Hepatocyte (in vitro differentiated cells): ENCODE data around the gene C19orf67. TPM values are rescaled to one million over a fixed set of nuclear protein-coding genes. Genes with fewer than 3 reads are reported as not detected.

Experiments
- DNase-seq: peaks from one replicate; pipeline ENCODE4 v3.0.0-alpha.2; 2016; ENCODE audit warnings: low spot score
- H2AFZ ChIP-seq: fragments of 200-600 bp; sonication (generic); 2 replicates; pipeline ENCODE4 v1.6.0; 2016; ENCODE audit warnings: antibody characterized with exemption, mild to moderate bottlenecking
- H3K27ac ChIP-seq: fragments of 200-600 bp; sonication (generic); 2 replicates; pipeline ENCODE4 v1.5.1; 2016; ENCODE audit warnings: mild to moderate bottlenecking
- H3K27me3 ChIP-seq: fragments of 200-600 bp; sonication (generic); 2 replicates; pipeline ENCODE4 v1.6.1; 2016
- H3K36me3 ChIP-seq: fragments of 200-600 bp; sonication (generic); replicated peaks from 2 replicates; pipeline ENCODE4 v1.5.1; 2016; ENCODE audit warnings: low read depth; ENCODE audit not compliant: insufficient read depth
- H3K4me1 ChIP-seq: fragments of 200-600 bp; sonication (generic); 2 replicates; pipeline ENCODE4 v1.5.1; 2016; ENCODE audit warnings: mild to moderate bottlenecking, moderate library complexity; ENCODE audit not compliant: insufficient read depth
- H3K4me2 ChIP-seq: fragments of 200-600 bp; sonication (generic); 2 replicates; pipeline ENCODE4 v1.6.0; 2016
- H3K4me3 ChIP-seq: fragments of 200-600 bp; sonication (generic); 2 replicates; pipeline ENCODE4 v1.5.1; 2016; ENCODE audit warnings: mild to moderate bottlenecking
- H3K79me2 ChIP-seq: fragments of 200-600 bp; sonication (generic); 2 replicates; pipeline ENCODE4 v1.6.0; 2017; ENCODE audit warnings: mild to moderate bottlenecking
- H3K9me2 ChIP-seq: fragments of 200-600 bp; sonication (generic); replicated peaks from 2 replicates; pipeline ENCODE4 v1.6.0; 2017; ENCODE audit warnings: mild to moderate bottlenecking; ENCODE audit not compliant: insufficient read depth
- H3K9me3 ChIP-seq: fragments of 200-600 bp; sonication (generic); 2 replicates; pipeline ENCODE4 v1.5.1; 2016; ENCODE audit warnings: low read depth, mild to moderate bottlenecking
- H4K20me1 ChIP-seq: fragments of 200-600 bp; sonication (generic); 2 replicates; pipeline ENCODE4 v1.6.0; 2016; ENCODE audit warnings: mild to moderate bottlenecking; ENCODE audit not compliant: insufficient read depth, poor library complexity, severe bottlenecking
- CTCF ChIP-seq: fragments of 200-600 bp; sonication (generic); IDR thresholded peaks from 2 replicates; pipeline ENCODE4 v1.5.1; 2016; ENCODE audit warnings: antibody characterized with exemption, mild to moderate bottlenecking; ENCODE audit not compliant: poor library complexity
- EZH2 ChIP-seq: fragments of 200-600 bp; sonication (generic); IDR thresholded peaks from 2 replicates; pipeline ENCODE4 v1.6.1; 2016; ENCODE audit warnings: antibody characterized with exemption, mild to moderate bottlenecking, borderline replicate concordance
- EZH2phosphoT487 ChIP-seq: fragments of 200-600 bp; sonication (generic); IDR thresholded peaks from one replicate; pipeline ENCODE4 v1.6.1; 2018; ENCODE audit warnings: antibody characterized with exemption, mild to moderate bottlenecking, low read depth, moderate library complexity; ENCODE audit not compliant: unreplicated experiment, severe bottlenecking
- WGBS: methylation state at CpG from one replicate; pipeline ENCODE4 v1.1.6; 2016; ENCODE audit warnings: low lambda C conversion rate; ENCODE audit errors: missing lambda C conversion rate; 5-methylcytosine and 5-hydroxymethylcytosine counted together
- polyA plus RNA-seq: library from polyadenylated mRNA; unstranded; fragments of >200 nt; fragmentation: Nextera tagmentation; extraction: Ambion mirVana; gene quantifications from 2 replicates; pipeline ENCODE4 v1.2.1, GENCODE V29; 2016
- total RNA-seq: library from RNA; depleted of rRNA; stranded (reverse); fragments of >200 nt; gene quantifications from 2 replicates; pipeline ENCODE4 v1.2.3, GENCODE V29; 2014

C19orf67 gene
- total and polyA plus RNA-seq, 2 experiments from 2014 or later: not detected

- no peak for TF ChIP-seq EZH2phosphoT487
- TF ChIP-seq EZH2: no peak
- TF ChIP-seq CTCF: no peak
- Histone ChIP-seq H3K9me3 (no peaks in the 10 kb centered on the region), H2AFZ (no peak overlapping the region), H3K4me1 (peaks cover 11% of the 10 kb centered on the region), H3K4me2 (peak overlapping the region; percentile 87), H3K9me2 (no peaks in the 10 kb centered on the region), H3K79me2 (peaks cover 21% of the 10 kb centered on the region), H3K27ac (peak overlapping the region; percentile 85), H4K20me1 (no peaks in the 10 kb centered on the region), H3K27me3 (no peaks in the 10 kb centered on the region), H3K36me3 (no peaks in the 10 kb centered on the region), H3K4me3 (no peak overlapping the region)
- WGBS: 58% methylated on average over 1 of the region's 1 CpG
- DNase-seq: no peak
Measured at GRCh38 chr19:14082675-14082960, 3.0 kb downstream of the C19orf67 start.

GRCh38 chr19:14081797-14082674 is 3.5 kb downstream of the C19orf67 start:
- peaks cover 24% of the 10 kb centered on the region for H3K79me2 ChIP-seq
- peak overlapping the region; percentile 49 for H3K4me3 ChIP-seq
- H3K9me2 ChIP-seq: no peaks in the 10 kb centered on the region
- H3K4me2 ChIP-seq: peak overlapping the region; percentile 87
- H3K27ac ChIP-seq: peak overlapping the region; percentile 85
- no peaks in the 10 kb centered on the region for H3K36me3 ChIP-seq
- no peaks in the 10 kb centered on the region for H4K20me1 ChIP-seq
- TF ChIP-seq EZH2phosphoT487: no peak
- no peak for TF ChIP-seq CTCF
- TF ChIP-seq EZH2: no peak
- no peaks in the 10 kb centered on the region for H3K9me3 ChIP-seq
- H3K27me3 ChIP-seq: no peaks in the 10 kb centered on the region
- H2AFZ ChIP-seq: peak overlapping the region; percentile 51
- peak; percentile 55 for DNase-seq
- 29% methylated on average over 24 of the region's 24 CpGs for WGBS
- H3K4me1 ChIP-seq: peaks cover 11% of the 10 kb centered on the region

DNA sequence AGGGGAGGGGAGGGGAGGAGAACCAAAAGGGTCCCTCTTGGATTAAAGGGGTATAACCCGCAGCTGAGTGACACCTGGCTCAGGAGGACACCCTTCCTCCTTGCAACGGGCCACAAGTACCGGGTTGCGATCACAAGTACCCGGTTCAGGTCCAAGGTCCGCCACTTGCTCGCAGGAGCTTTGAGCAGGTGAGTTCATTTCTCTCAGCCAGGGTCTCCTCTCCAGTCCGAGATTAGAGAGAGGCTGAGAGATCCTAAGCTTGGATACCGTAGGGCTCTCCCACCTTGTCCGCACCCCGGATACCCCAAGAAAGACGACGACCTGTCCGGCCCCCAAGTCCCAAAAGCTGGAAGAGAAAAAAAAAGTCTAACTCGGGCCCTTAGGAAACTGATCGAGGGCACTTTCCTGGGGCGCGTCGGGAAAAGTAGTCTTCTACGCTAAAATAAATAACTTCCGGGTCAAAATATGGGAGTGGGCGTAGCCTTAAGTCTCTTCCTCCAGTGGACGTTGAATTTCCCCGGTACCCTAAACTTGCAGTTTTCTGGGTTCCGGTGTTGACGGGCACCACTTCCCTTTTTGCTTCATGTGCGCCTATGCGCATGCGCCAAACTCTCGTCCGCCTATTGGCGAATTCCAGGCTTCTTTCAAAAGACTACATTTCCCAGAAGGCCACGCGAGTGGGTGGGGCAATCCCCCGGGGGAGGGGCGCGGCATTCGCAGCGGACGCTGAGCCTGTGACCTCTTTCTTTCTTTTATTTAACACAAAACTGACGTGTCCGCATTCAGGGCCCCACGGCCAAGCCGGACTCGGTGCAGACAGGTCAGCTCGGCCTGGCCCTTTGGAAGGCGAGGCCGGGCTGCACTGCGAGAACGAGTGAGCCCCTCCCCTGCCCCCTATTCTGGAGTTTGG is 4.4 kb downstream of the C19orf67 start:
- no peak for TF ChIP-seq EZH2
- TF ChIP-seq EZH2phosphoT487: no peak
- TF ChIP-seq CTCF: no peak
- peak overlapping the region; percentile 87 for H3K4me2 ChIP-seq
- H3K36me3 ChIP-seq: no peaks in the 10 kb centered on the region
- no peaks in the 10 kb centered on the region for H3K9me3 ChIP-seq
- no peaks in the 10 kb centered on the region for H3K27me3 ChIP-seq
- H3K79me2 ChIP-seq: peaks cover 25% of the 10 kb centered on the region
- H3K27ac ChIP-seq: peak overlapping the region; percentile 85
- H4K20me1 ChIP-seq: no peaks in the 10 kb centered on the region
- H3K9me2 ChIP-seq: no peaks in the 10 kb centered on the region
- DNase-seq: peak; percentile 99
- peak overlapping the region; percentile 56 for H2AFZ ChIP-seq
- peak overlapping the region; percentile 49 for H3K4me3 ChIP-seq
- WGBS: 1% methylated on average over 49 of the region's 50 CpGs
- peaks cover 11% of the 10 kb centered on the region for H3K4me1 ChIP-seq
